TTC549 (cell line): Measurements from ENCODE around the gene DOCK1.

Experiments used
- FAIRE-seq: peaks from 2 replicates; lab custom pipeline; 2012; peaks lifted over from hg19 to GRCh38; lab: Jason Lieb, UNC

DOCK1 gene

GRCh38 chr10:127358337-127358736 is 453.1 kb downstream of the DOCK1 start:
- no peak for FAIRE-seq

GRCh38 chr10:127364034-127364433 is 458.8 kb downstream of the DOCK1 start:
- FAIRE-seq, result no peak

- no peak for FAIRE-seq
These were observed 462.9 kb downstream of the DOCK1 start for GRCh38 chr10:127368101-127368500.

GRCh38 chr10:127368929-127369328 is 463.7 kb downstream of the DOCK1 start:
- no peak for FAIRE-seq

GRCh38 chr10:127370601-127371000 is 465.4 kb downstream of the DOCK1 start:
- no peak for FAIRE-seq

GRCh38 chr10:127372361-127372760 is 467.1 kb downstream of the DOCK1 start:
- no peak for FAIRE-seq

- FAIRE-seq, result no peak
These were observed 468.9 kb downstream of the DOCK1 start for GRCh38 chr10:127374074-127374680.

- FAIRE-seq, result no peak
These were observed 469.7 kb downstream of the DOCK1 start for GRCh38 chr10:127374901-127375300.

- no peak for FAIRE-seq
These were observed 470.2 kb downstream of the DOCK1 start for GRCh38 chr10:127375461-127375860.

- no peak for FAIRE-seq
These were observed 470.8 kb downstream of the DOCK1 start for GRCh38 chr10:127376071-127376470.

- FAIRE-seq, result no peak
These were observed 473.4 kb downstream of the DOCK1 start for GRCh38 chr10:127378628-127379027.

GRCh38 chr10:127384532-127384931 is 479.3 kb downstream of the DOCK1 start:
- FAIRE-seq, result no peak

- FAIRE-seq, result no peak
These were observed 479.8 kb downstream of the DOCK1 start for GRCh38 chr10:127385066-127385465.

- no peak for FAIRE-seq
These were observed 481.5 kb downstream of the DOCK1 start for GRCh38 chr10:127386606-127387327.

- no peak for FAIRE-seq
These were observed 486.6 kb downstream of the DOCK1 start for GRCh38 chr10:127391875-127392274.

GRCh38 chr10:127392351-127393235 is 487.4 kb downstream of the DOCK1 start:
- no peak for FAIRE-seq

- no peak for FAIRE-seq
These were observed 493.1 kb downstream of the DOCK1 start for GRCh38 chr10:127398140-127398970.

GRCh38 chr10:127398971-127399365 is 493.7 kb downstream of the DOCK1 start:
- no peak for FAIRE-seq

- FAIRE-seq, result no peak
These were observed 494.4 kb downstream of the DOCK1 start for GRCh38 chr10:127399668-127400067.

GRCh38 chr10:127400216-127400615 is 495.0 kb downstream of the DOCK1 start:
- FAIRE-seq, result no peak

GRCh38 chr10:127402596-127403409 is 497.6 kb downstream of the DOCK1 start:
- FAIRE-seq, result no peak
